Naive thymus-derived CD4-positive, alpha-beta T cell (primary cell): ENCODE data around the gene SPTBN2. TPM values are rescaled to one million over a fixed set of nuclear protein-coding genes. Genes with fewer than 3 reads are reported as not detected.

ENCODE experiments used
- ATAC-seq: fragments of 150-1000 bp; cut with Tn5 transposase; 2 replicates; pipeline ENCODE4 v1.10.0; 2021; ENCODE audit warnings: mild to moderate bottlenecking, moderate library complexity
- CTCF ChIA-PET: fragments of 350-600 bp; sonication (Branson Sonifier 250); formaldehyde crosslinking; loops from one replicate; lab custom pipeline; 2021; ENCODE audit warnings: antibody characterized with exemption; lab: Charles Lee
- POLR2A ChIA-PET: fragments of 350-600 bp; sonication (Branson Sonifier 250); formaldehyde crosslinking; loops from one replicate; lab custom pipeline; 2021; ENCODE audit warnings: antibody characterized with exemption, inconsistent platforms; lab: Charles Lee
- DNase-seq, 9 donors: peaks; one replicate each; pipeline versions ENCODE4 v3.0.0 to v3.0.0-alpha.2; 2020 to 2022; ENCODE audit warnings: mixed read lengths in 1 of 9
- H3K27ac ChIP-seq: one replicate; pipeline ENCODE4 v1.7.0; 2013; ENCODE audit warnings: mild to moderate bottlenecking, low read depth, low read length, moderate library complexity
- H3K27me3 ChIP-seq, 2 donors: one replicate each; pipeline ENCODE4 v1.7.0; 2013; ENCODE audit warnings: low read length in 2 of 2, mild to moderate bottlenecking in 2 of 2, moderate library complexity in 2 of 2; ENCODE audit not compliant: control insufficient read depth in 2 of 2, insufficient read depth in 2 of 2
- H3K36me3 ChIP-seq, 3 experiments: 1 replicate in 2 of 3; 2 replicates in 1 of 3; pipeline ENCODE4 v1.7.0; 2013; ENCODE audit warnings: low read length in 3 of 3, mild to moderate bottlenecking in 3 of 3, moderate library complexity in 1 of 3; ENCODE audit not compliant: insufficient read depth in 3 of 3, control insufficient read depth in 2 of 3
- H3K4me1 ChIP-seq, 2 donors: one replicate each; pipeline ENCODE4 v1.7.0; 2013; ENCODE audit warnings: low read length in 2 of 2, mild to moderate bottlenecking in 2 of 2, moderate library complexity in 1 of 2; ENCODE audit not compliant: control insufficient read depth in 2 of 2, insufficient read depth in 2 of 2
- H3K4me3 ChIP-seq: 2 replicates; pipeline ENCODE4 v1.7.0; 2013; ENCODE audit warnings: mild to moderate bottlenecking, low read length
- H3K9me3 ChIP-seq, 3 experiments: 1 replicate in 2 of 3; 2 replicates in 1 of 3; pipeline ENCODE4 v1.7.0; 2013; ENCODE audit warnings: low read length in 3 of 3; ENCODE audit not compliant: control insufficient read depth in 2 of 3
- H3K27ac Mint-ChIP-seq, 9 donors: one replicate each; pipeline ENCODE4 v1.8.0; 2020 to 2022; ENCODE audit warnings: mixed read lengths in 9 of 9, mild to moderate bottlenecking in 8 of 9, moderate library complexity in 5 of 9, inconsistent platforms in 2 of 9
- H3K27me3 Mint-ChIP-seq, 5 donors: one replicate each; pipeline ENCODE4 v1.8.0; 2021 to 2022; ENCODE audit warnings: mixed read lengths in 5 of 5, mild to moderate bottlenecking in 1 of 5
- H3K36me3 Mint-ChIP-seq, 5 donors: one replicate each; pipeline ENCODE4 v1.8.0; 2020 to 2022; ENCODE audit warnings: mixed read lengths in 5 of 5, mild to moderate bottlenecking in 3 of 5, inconsistent platforms in 1 of 5
- H3K4me1 Mint-ChIP-seq, 7 donors: one replicate each; pipeline ENCODE4 v1.8.0; 2020 to 2022; ENCODE audit warnings: mixed read lengths in 7 of 7, mild to moderate bottlenecking in 3 of 7, inconsistent platforms in 1 of 7
- H3K4me3 Mint-ChIP-seq, 10 donors: one replicate each; pipeline ENCODE4 v1.8.0; 2020 to 2022; ENCODE audit warnings: mild to moderate bottlenecking in 10 of 10, mixed read lengths in 10 of 10, moderate library complexity in 6 of 10, inconsistent platforms in 2 of 10
- H3K9me3 Mint-ChIP-seq, 11 donors: one replicate each; pipeline ENCODE4 v1.8.0; 2020 to 2022; ENCODE audit warnings: mixed read lengths in 11 of 11, mild to moderate bottlenecking in 4 of 11, inconsistent platforms in 1 of 11, moderate library complexity in 1 of 11
- intact Hi-C, 2 donors: fragments of 100-400 bp; cut with micrococcal nuclease; formaldehyde crosslinking; loops; one replicate each; pipeline ENCODE4 v1.15.1; 2023
- polyA plus RNA-seq, 2 donors: library from polyadenylated mRNA; unstranded; fragments of 300-500 nt; fragmentation: Illumina TruSeq; gene quantifications; one replicate each; pipeline ENCODE4 v1.2.3, GENCODE V29; 2021
- total RNA-seq, 6 experiments: library from RNA in 5 of 6; stranded (reverse) in 5 of 6; gene quantifications; 1 replicate in 5 of 6; 2 replicates in 1 of 6; pipeline ENCODE4 v1.2.3 and lab custom pipeline; 2021 to 2026

The SPTBN2 gene
- total and polyA plus RNA-seq, 7 experiments from 2014 or later = 0.02 to 0.98 (median 0.13) TPM; not detected in 3

DNA sequence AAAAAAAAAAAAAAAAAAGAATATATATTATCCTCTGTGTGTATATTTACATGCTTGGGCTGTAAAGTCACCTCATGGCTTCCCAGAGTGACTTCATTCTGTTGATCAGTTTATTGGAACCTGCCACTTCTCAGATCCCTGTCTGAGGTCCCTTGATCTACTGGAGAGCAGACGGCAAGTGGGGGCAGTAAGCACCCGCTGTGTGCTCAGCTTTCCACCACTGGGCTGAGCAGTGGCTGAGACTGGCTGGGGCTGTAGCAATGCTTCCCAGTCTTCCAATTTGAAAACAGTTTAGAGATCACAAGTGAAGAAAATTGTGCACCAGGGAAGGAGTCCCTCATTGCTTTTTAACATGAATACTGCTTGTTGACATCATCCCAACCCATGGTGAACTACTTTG lies 44.4 kb downstream of the SPTBN2 start:
- H3K36me3 ChIP-seq = no peaks in the 10 kb centered on the region
- no peak for ATAC-seq
- ChIA-PET POLR2A (no interaction called here), CTCF (interaction anchor here (1.1 kb wide), 1 partner anchor 9 kb away, joined by 5 read pairs; no protein-coding TSS in a partner anchor)
- H3K4me3 Mint-ChIP-seq = no peak overlapping the region
- H3K4me1 Mint-ChIP-seq = no peaks in the 10 kb centered on the region
- no peaks in the 10 kb centered on the region for H3K27me3 ChIP-seq
- peaks cover 0 to 3% (median 0%) of the 10 kb centered on the region in 5 donors for H3K27me3 Mint-ChIP-seq
- H3K36me3 Mint-ChIP-seq = no peaks in the 10 kb centered on the region
- H3K9me3 ChIP-seq = no peaks in the 10 kb centered on the region
- H3K9me3 Mint-ChIP-seq = peaks cover 0 to 2% (median 0%) of the 10 kb centered on the region in 11 donors
- no peak for DNase-seq
- H3K27ac ChIP-seq = no peak overlapping the region
- H3K27ac Mint-ChIP-seq = no peak overlapping the region
- H3K4me1 ChIP-seq = no peaks in the 10 kb centered on the region
- H3K4me3 ChIP-seq = no peak overlapping the region
- intact Hi-C loops = no loop called here

DNA sequence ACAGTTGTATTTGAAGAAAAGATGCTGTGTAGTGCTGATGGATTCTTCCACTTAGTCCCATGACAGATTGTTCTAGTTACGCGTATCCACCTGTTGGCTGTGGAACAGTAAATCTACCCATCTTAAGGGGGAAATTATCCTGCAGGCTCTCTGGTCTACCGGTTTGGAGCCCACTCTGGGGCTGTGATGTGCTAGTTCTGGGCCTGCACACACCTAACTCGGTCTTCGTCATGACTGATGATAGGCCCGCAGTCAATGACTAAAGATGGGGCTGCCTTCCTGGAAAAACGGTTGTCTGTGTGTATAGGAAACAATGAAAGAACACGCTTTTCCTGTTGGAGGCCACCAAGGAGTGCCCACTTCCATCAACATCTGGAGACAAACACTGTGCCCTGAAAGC lies 45.1 kb downstream of the SPTBN2 start:
- ATAC-seq (no peak), DNase-seq (no peak)
- Mint-ChIP-seq H3K9me3 (no peaks in the 10 kb centered on the region), H3K27me3 (peaks cover 0 to 3% (median 0%) of the 10 kb centered on the region in 5 donors), H3K4me1 (no peaks in the 10 kb centered on the region), H3K27ac (no peak overlapping the region), H3K4me3 (no peak overlapping the region), H3K36me3 (no peaks in the 10 kb centered on the region)
- Histone ChIP-seq H3K9me3 (no peaks in the 10 kb centered on the region), H3K4me1 (no peaks in the 10 kb centered on the region), H3K27me3 (no peaks in the 10 kb centered on the region), H3K4me3 (no peak overlapping the region), H3K27ac (no peak overlapping the region), H3K36me3 (no peaks in the 10 kb centered on the region)
- intact Hi-C loops = no loop called here
- CTCF ChIA-PET = interaction anchor here (0.6 kb wide), 1 partner anchor 398 kb away, joined by 4 read pairs; no protein-coding TSS in a partner anchor
- POLR2A ChIA-PET = no interaction called here

GRCh38 chr11:66680966-66681645 lies 47.9 kb downstream of the SPTBN2 start:
- ATAC-seq = no peak
- Histone ChIP-seq H3K9me3 (no peaks in the 10 kb centered on the region), H3K36me3 (no peaks in the 10 kb centered on the region), H3K4me1 (peaks cover 9 to 14% of the 10 kb centered on the region in 2 donors), H3K4me3 (no peak overlapping the region), H3K27ac (no peak overlapping the region), H3K27me3 (no peaks in the 10 kb centered on the region)
- ChIA-PET CTCF (interaction anchor here (0.5 to 6.0 kb wide), 5 partner anchors 103 to 1626 kb away, joined by 3 to 137 read pairs (median 4); partner anchors contain the start of gene ACTN3), POLR2A (interaction anchor here (0.6 to 1.4 kb wide), 2 partner anchors 23 to 104 kb away, joined by 3 read pairs; no protein-coding TSS in a partner anchor)
- H3K9me3 Mint-ChIP-seq = no peaks in the 10 kb centered on the region
- H3K27ac Mint-ChIP-seq = no peak overlapping the region
- peaks cover 0 to 6% (median 0%) of the 10 kb centered on the region in 5 donors for H3K36me3 Mint-ChIP-seq
- H3K4me1 Mint-ChIP-seq = peaks cover 6 to 22% (median 16%) of the 10 kb centered on the region in 7 donors
- H3K27me3 Mint-ChIP-seq = no peaks in the 10 kb centered on the region
- no peak for DNase-seq
- H3K4me3 Mint-ChIP-seq = no peak overlapping the region
- intact Hi-C loops = no loop called here

DNA sequence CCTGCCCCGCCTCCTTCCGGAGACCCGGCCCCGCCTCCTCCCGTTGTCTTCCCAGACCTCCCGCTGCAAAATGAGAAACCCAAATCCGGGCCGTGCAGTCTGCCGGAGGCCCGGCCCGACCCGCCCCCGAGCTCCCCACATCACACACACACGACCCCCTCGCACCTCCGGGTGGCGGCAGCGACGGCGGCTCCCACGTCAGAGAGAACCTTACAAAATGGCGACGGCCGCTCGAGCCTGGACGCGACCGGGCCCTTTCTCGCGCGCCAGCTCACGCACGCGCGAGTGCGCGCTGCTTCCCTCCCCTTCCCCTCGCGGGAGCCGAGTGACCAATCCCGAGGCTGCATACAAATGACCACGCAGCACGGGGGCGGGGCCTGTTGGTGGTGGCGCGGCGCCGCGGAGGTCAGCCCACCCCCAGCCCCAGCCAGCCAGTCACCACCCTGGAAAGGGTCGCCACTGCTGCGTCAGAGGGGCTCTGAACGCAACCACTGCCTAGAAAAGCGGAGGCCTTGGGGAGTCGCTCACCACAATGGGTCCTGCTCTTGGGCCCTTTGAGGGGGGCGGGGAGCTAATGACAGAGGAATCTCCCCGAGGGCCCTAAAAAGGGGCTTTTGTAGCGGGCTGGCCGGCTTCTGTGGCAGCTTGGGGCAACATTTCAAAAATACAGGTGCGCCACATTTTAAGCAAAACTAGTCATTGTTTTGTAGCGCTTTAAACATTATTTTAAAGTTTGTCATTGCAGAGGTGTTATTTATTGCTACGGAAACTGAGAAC lies 51.2 kb downstream of the SPTBN2 start, which contains the start of gene RBM4B:
Gene RBM4B, minus strand, starts transcription at position 289 of the 777 bp plus-strand sequence. CDS start 808 bp downstream, outside the sequence.
- Histone ChIP-seq H3K4me3 (peak within 1 kb of the TSS; percentile 100), H3K27ac (peak within 1 kb of the TSS; percentile 95), H3K36me3 (no peaks in the 10 kb centered on the region), H3K4me1 (peaks cover 23 to 31% of the 10 kb centered on the region in 2 donors), H3K27me3 (no peaks in the 10 kb centered on the region), H3K9me3 (no peaks in the 10 kb centered on the region)
- DNase-seq = peak; percentile 89 to 96 (median 94)
- no peaks in the 10 kb centered on the region for H3K9me3 Mint-ChIP-seq
- peaks cover 0 to 13% (median 0%) of the 10 kb centered on the region in 5 donors for H3K36me3 Mint-ChIP-seq
- intact Hi-C loops = loop anchor here (1.0 to 5.0 kb wide), 15 partner anchors 39 to 805 kb away; partner anchors contain the start of genes ACTN3 (in 2 of the 2), CCDC87 (in 2 of the 2), CCS (in 2 of the 2) and NPAS4 (in 2 of the 2)
- peaks cover 21 to 49% (median 37%) of the 10 kb centered on the region in 7 donors for H3K4me1 Mint-ChIP-seq
- ChIA-PET POLR2A (interaction anchor here (0.6 to 4.1 kb wide), 34 partner anchors 12 to 1404 kb away, joined by 3 to 68 read pairs (median 6); partner anchors contain the start of genes ACTN3, BBS1, BRMS1 and CCDC87), CTCF (interaction anchor here (0.6 to 6.0 kb wide), 26 partner anchors 11 to 753 kb away, joined by 3 to 137 read pairs (median 4); partner anchors contain the start of genes CCDC87, CCS, CTSF and DPP3)
- H3K4me3 Mint-ChIP-seq = peak within 1 kb of the TSS; percentile 87 to 98 (median 96)
- peak; percentile 94 for ATAC-seq
- H3K27me3 Mint-ChIP-seq = no peaks in the 10 kb centered on the region
- H3K27ac Mint-ChIP-seq = peak within 1 kb of the TSS; percentile 94 to 100 (median 99)

GRCh38 chr11:66676931-66677598 lies 52.0 kb downstream of the SPTBN2 start:
- Mint-ChIP-seq H3K27ac (peak overlapping the region; percentile 94 to 100 (median 99)), H3K36me3 (peaks cover 0 to 13% (median 0%) of the 10 kb centered on the region in 5 donors), H3K4me1 (peaks cover 21 to 52% (median 40%) of the 10 kb centered on the region in 7 donors), H3K4me3 (peak overlapping the region; percentile 87 to 98 (median 96)), H3K27me3 (no peaks in the 10 kb centered on the region), H3K9me3 (no peaks in the 10 kb centered on the region)
- ATAC-seq = no peak
- Histone ChIP-seq H3K27ac (peak overlapping the region; percentile 95), H3K27me3 (no peaks in the 10 kb centered on the region), H3K4me1 (peaks cover 23 to 31% of the 10 kb centered on the region in 2 donors), H3K9me3 (no peaks in the 10 kb centered on the region), H3K36me3 (no peaks in the 10 kb centered on the region), H3K4me3 (peak overlapping the region; percentile 100)
- CTCF ChIA-PET = interaction anchor here (1.0 to 6.0 kb wide), 12 partner anchors 11 to 269 kb away, joined by 3 to 137 read pairs (median 10); partner anchors contain the start of genes CTSF, DPP3, NPAS4 and RBM14
- POLR2A ChIA-PET = interaction anchor here (0.6 to 4.1 kb wide), 28 partner anchors 11 to 1403 kb away, joined by 3 to 68 read pairs (median 6); partner anchors contain the start of genes ACTN3, BBS1, BRMS1 and CCDC87
- no peak for DNase-seq
- intact Hi-C loops = loop anchor here (1.0 to 5.0 kb wide), 8 partner anchors 39 to 805 kb away; partner anchors contain the start of genes ACTN3 (in 2 of the 2), RBM14 (in 2 of the 2), RBM4 (in 2 of the 2) and ZDHHC24 (in 2 of the 2)
